Globus pallidus (tissue), 1 donor: ENCODE measurements around the gene SRPK1.

Experiments used
- DNase-seq: peaks from one replicate; pipeline ENCODE4 v3.0.0-alpha.2; 2015; ENCODE audit warnings: low spot score

Gene SRPK1

GRCh38 chr6:35817515-35817914, 103.4 kb downstream of the SRPK1 start:
- no peak for DNase-seq

GRCh38 chr6:35811699-35811995, 109.3 kb downstream of the SRPK1 start:
- DNase-seq = no peak

GRCh38 chr6:35810971-35811698, 109.8 kb downstream of the SRPK1 start:
- DNase-seq = no peak

- DNase-seq = no peak
Observed at GRCh38 chr6:35809809-35810208, 111.1 kb downstream of the SRPK1 start.

- no peak for DNase-seq
Observed at GRCh38 chr6:35808688-35809087, 112.2 kb downstream of the SRPK1 start.

- no peak for DNase-seq
Observed at GRCh38 chr6:35804996-35805736, 115.7 kb downstream of the SRPK1 start, which contains the start of gene LHFPL5. Gene LHFPL5, plus strand, starts transcription at chr6:35805352. Its CDS starts 319 bp downstream, at chr6:35805671.

- no peak for DNase-seq
Observed at GRCh38 chr6:35801148-35801547, 119.8 kb downstream of the SRPK1 start.

- no peak for DNase-seq
Observed at GRCh38 chr6:35798706-35799105, 122.2 kb downstream of the SRPK1 start.

GRCh38 chr6:35797837-35798526, 122.9 kb downstream of the SRPK1 start:
- DNase-seq = no peak

- DNase-seq = no peak
Observed at GRCh38 chr6:35796236-35796635, 124.7 kb downstream of the SRPK1 start.

- no peak for DNase-seq
Observed at GRCh38 chr6:35795453-35796071, 125.3 kb downstream of the SRPK1 start.

- no peak for DNase-seq
Observed at GRCh38 chr6:35794536-35795452, 126.1 kb downstream of the SRPK1 start.

GRCh38 chr6:35790683-35791082, 130.2 kb downstream of the SRPK1 start:
- no peak for DNase-seq

- DNase-seq = no peak
Observed at GRCh38 chr6:35788423-35788982, 132.4 kb downstream of the SRPK1 start.

- DNase-seq = no peak
Observed at GRCh38 chr6:35787266-35788218, 133.4 kb downstream of the SRPK1 start.

GRCh38 chr6:35786810-35787209, 134.1 kb downstream of the SRPK1 start:
- no peak for DNase-seq

GRCh38 chr6:35786272-35786671, 134.6 kb downstream of the SRPK1 start:
- DNase-seq = no peak

GRCh38 chr6:35784200-35784599, 136.7 kb downstream of the SRPK1 start:
- no peak for DNase-seq
